Right renal pelvis (tissue), 4 donors: ENCODE measurements around the gene GYPA. TPM values are rescaled to one million over a fixed set of nuclear protein-coding genes. Genes with fewer than 3 reads are reported as not detected.
"Not testable (repeated sequence)": the region's sequence is repeated elsewhere in the genome, so short reads cannot be mapped to it uniquely, and the experiment has no call there.

ENCODE experiments used
- DNase-seq, 4 donors: peaks; one replicate each; pipeline ENCODE4 v3.0.0-alpha.2; 2013; ENCODE audit warnings: low read depth in 4 of 4, low spot score in 3 of 4, missing footprints in 1 of 4
- polyA plus RNA-seq, 4 donors: library from polyadenylated mRNA; unstranded; fragments of 120-200 nt; gene quantifications; one replicate each; pipeline ENCODE4 v1.2.1, GENCODE V29; 2013; ENCODE audit not compliant: insufficient read length in 4 of 4

Gene GYPA
- polyA plus RNA-seq = 1 to 10 TPM; 2.7 to 3.8 (median 3.4) TPM

DNA sequence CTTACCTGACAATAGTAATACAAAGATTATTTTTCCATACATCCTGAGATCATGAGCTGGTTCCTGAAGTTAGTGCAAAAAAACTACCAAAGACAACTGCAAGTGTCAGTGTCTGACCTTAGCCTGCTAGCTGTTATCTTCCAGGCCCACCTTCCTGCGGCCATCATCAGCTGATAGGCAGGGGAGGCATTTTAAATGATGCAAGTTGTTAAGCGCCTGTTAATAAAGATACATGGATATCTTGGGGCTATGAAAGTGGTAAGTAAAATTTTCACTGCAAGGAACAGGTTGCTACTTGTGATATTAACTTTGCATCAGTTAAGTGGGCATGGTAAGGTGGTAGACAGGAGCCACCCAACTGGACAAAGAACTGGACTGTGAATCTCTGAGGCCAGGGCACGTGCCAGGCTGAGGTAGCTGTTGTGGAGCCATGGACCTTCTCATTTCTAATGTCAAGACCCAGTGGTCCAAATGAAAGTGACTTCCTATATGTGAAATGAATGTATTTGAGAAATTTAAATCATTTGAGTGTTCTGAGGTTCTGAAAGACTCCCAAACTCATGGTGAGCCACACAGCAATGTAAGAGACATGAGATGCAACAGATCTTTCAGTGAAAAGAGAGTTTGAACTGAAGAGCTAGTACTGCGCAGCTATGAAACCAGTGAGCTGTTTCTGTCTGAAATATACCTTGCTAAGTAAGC, at the start of gene GYPA:
TSS of gene GYPA (minus strand) at position 125 of the 702 bp plus-strand sequence. CDS start at position 42, 83 bp downstream.
- not testable (repeated sequence) for DNase-seq

DNA sequence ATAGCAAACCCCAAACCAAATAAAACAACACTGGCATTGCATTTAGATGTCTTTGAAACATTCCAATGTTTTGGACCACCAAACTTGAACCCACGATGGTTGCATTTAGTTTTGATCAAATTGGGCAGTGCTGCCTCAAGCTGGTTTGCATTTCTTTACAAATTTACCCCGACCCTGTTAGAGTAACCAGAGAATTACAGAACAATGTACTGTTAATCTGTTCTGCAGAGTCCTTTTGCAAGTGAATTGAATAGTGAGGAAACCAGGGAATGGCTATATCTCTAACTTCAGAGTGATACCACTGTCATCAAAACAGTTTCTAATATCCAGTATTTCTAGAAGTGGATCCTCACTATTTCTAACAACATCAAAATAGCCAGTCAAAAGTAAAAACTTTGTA, 49.5 kb upstream of the GYPA start:
- no peak for DNase-seq

DNA sequence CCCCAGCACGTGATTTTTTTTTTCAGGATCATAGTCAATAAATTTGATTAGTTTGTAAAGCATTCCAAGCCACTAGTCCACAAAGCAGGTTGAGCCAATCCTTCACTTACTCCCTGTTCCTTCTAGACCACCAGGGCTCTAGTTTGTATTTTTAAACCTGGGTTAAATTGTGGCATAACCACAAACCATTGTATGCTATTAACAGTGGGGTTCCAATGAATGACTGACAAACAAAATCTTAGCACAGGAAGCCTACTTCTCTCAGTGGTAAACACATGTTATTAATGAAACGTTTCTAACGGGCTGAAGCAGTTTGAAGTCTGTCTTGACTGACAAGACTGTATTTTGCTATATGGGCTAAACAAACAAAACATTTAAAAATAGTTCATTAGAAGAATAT, 48.6 kb upstream of the GYPA start:
- DNase-seq = no peak

DNA sequence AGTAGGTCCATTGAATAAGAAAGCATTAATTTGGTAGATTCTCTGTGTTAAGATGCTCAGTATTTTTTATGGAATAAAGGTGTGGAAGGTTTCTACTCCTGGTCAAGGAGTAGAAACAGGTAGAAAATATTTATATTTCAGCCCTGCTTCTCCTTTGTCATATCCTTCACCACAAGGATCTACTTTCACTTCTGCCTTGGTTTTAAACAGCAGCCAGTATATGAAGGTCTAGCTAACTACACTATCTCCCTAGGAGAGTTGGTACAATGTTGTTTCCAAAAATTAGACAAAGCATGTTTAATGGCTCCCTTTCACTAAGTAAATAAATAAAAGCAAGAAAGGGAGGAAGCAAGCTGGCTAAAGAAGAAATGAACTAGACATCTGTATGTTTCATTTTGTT, 44.6 kb upstream of the GYPA start:
- DNase-seq = no peak

DNA sequence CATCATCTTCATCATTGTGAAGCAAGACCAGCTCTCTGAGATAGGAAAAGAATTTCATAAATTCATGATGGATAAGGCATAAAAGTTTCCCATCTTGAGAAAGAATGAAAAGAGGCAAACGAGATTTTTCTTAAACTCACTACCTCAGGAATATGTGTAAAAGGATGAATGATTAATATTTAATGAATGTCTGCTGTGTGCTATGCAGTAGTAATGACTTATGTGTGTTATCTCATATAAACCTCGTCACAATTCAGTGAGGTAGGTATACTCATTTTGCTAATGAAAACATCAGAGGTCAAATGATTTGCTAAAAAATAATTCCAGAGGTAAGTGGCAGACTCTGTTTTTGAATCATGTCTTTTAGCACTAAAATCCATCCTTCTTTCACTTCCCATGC, 42.6 kb upstream of the GYPA start:
- no peak for DNase-seq

DNA sequence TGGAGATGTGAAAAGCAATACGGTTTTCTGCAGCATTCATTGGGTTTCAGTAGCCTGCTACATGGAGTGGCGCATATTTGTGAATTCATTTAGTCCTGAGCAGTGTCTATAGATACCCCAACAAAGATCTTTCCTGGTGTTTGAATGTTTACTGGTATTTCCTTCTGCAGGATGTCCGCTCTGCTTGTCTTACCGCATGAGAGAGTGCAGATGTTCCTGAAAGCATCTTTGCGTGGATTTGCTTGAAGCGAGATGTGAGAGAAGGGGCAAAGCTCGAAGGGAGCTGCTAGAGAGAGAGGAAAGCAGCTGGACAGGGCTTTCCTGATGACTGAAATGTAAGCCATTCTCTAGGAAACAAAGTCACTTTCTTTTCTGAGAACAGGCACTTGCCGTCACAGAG, 40.9 kb upstream of the GYPA start:
- DNase-seq = no peak

DNA sequence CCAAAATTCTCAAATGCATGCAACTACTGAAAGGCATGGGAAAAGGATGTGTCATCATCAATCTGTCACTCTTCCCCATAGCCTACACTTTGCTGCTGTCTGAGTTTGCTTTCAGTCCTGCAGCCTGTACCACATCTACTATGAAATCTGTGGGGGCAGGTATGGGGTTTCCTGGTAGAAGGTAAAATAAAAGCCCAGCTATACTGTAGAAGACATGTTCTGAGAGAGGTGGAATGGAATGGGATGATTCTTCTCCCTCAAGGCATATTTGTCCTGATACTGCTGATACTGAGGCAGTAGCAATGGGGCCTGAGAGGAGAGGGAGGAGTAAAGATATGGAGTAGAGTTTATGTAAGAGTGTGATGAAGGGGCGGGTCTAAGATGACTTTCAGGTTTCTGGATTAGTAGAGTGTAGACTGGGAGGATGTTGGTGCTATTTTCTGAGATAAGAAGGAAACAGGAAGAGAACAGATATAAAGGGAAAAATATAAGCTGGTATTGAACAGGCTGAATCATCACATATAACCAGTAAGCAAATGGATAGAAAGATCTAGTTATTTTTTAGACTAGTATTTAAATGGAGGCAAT, 38.7 kb upstream of the GYPA start:
- DNase-seq = no peak

DNA sequence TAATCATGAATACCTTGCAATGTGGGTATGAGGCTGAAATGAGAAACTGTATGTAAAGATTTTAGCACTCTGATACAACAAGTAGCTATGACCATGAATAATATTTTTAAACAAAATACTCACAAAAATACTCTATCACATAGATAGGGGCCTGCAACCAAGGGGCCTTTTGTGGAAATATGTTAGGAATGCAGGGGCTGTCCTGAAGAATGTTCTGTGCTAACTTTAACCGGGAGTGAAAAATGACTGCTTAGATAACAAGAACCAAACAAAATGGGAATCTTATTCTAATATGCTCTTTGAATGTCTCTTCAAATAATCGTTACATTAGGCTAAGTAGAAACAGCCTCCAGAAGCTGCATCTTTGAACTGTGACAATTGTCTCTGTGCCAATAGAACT, 37.9 kb upstream of the GYPA start:
- DNase-seq = no peak

DNA sequence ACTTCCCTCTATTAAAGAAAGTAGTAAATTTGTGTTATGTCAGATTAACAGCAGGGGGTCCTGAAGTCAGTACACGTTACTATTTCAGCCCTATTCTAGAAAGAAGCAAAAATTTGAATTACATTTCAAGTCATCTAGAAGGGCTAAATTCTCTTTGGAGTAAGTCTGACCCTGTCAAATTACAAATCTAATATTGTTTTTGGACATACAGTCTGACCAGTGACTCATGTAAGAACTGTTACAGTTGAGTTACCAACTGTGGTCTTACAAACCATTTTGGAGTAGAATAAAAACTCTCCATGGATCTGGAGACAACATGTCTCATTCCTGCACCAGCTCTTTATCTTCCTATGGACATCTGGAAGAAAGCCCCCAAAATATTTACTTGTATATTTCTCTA, 36.0 kb upstream of the GYPA start:
- DNase-seq = no peak

DNA sequence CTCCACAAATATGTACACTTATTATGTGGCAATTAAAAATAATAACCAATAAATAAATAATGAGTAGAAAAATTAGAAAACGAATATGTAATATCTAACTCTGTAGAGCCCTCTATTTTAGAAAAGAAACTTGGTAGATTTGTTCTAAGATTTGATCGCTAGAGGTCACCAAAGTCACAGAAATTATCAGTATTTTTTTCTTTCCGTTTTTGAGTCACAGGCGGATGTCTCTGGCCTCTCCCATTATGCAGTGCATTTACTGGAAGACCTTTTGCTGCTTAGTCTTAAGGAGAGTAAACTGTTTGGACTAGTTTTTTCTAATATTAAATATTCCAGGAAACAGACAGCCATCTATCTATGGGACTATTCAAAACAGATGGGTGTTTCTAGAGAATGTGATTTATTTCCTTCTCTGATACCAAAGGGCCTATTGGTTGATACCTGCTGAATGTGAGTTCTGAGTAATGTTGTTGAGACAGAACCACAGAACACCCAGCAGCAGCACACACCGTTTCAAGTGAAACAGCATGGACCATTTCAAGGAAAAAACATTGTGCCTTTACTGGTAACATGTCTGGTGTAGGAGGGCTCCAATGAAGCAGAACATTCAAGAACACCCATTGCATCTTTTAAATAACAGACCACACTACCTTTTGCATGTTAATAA, 34.0 kb upstream of the GYPA start:
- DNase-seq = peak; percentile 29 to 52 (median 48)

DNA sequence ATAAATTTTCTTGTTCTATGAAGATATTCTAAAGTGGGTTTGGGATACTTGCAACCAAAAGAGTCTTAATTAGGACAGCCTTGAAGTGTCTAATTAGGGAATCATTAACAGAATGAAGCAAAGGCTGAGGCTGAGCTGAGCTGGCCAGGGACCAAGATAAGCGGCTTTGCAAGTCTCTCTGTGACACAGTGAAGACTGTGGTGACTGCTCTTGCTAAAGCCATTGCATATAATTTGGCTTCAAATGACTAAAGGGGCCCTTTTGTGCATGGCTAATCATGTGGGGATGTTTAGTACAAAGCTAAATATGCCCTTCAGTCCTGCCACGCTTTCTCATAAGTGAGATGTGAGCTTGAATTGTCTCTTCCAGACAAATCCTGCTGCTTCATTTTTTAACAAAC, 31.2 kb upstream of the GYPA start:
- DNase-seq = no peak

DNA sequence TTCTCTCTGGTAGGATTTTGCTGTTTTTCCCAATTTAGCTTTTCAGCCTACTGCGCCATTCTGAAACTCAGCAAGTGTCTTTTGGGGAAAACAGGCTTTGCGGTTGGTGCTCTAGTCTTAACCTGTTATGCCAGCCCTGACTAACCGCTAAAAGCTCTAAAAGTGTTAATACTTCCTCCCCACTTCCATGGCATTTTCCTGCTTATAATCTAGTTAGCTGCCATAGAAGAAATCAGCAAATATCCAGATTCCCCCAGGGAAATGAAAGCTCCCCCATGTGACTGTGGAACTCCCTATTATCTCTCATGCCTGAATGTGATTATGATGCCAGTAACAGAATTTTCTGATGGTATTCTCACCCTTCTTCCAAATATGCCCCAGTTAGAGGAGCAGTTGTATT, 28.7 kb upstream of the GYPA start:
- DNase-seq = no peak

DNA sequence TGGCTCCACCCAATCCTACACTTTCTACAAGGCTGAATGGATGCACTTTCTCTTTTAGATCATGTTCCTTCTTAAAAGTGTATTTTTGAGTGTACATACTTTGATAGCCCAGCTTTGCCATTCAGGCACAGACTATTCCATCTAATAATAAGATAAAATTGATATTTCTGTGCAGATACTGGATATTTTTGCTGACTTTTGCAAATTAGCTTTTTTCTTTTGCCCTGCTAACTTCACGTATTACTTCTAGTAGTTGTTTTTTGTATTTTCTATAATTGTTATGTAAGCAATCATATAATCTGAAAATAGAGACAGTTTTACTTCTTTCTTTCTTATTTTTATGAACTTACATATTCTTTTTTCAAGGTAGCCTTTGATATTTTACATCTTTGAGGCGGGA, 13.5 kb upstream of the GYPA start:
- DNase-seq = no peak

DNA sequence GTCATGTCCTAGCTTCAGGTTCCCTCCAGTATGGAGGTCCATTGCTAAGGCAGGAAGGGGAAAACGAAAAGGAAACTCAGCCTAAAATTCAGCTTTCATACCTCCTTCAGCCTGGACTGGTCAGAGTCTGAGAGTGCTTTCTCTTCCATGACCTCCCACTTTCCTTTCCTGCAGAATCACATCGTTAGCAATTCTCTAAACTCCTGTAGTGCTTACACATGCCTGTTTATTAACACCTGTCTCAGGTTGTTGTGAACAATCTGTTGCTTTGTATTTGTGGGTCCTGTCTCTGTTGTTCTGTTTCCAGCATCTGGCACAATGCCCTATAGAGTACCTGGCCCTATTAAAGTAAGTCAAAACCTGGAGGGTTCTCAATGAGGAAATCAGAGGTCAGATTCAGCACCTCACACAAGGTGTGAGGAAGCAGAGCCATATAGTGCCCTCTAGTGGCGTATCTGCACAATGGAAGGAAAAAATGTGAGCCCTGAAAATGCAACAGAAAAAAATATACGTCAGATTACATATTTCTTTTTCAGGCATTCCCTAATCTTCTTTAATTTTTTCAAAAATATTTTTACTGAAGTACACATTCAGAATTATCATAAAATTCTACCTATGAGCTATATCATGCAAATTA, 2.3 kb upstream of the GYPA start:
- DNase-seq = not testable (repeated sequence)

DNA sequence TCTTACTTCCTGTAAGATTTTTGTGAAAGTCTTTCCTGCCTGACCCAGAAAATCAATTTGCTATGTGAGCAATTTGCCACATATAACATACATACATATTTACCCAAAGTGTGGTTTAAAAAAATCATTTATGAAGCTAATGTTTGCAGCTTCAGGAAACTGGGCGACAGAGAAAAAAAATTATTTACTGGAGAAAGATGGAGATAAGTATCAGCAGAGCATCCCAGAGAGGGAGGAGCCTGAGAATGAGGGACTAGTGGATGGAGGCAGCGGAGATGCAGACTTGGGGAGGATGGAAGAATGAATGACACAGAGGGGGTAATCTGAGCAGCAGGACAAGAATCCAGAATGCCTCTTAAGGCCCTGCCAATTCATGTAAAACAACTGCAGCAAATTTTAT, 975 bp upstream of the GYPA start:
- DNase-seq = no peak

DNA sequence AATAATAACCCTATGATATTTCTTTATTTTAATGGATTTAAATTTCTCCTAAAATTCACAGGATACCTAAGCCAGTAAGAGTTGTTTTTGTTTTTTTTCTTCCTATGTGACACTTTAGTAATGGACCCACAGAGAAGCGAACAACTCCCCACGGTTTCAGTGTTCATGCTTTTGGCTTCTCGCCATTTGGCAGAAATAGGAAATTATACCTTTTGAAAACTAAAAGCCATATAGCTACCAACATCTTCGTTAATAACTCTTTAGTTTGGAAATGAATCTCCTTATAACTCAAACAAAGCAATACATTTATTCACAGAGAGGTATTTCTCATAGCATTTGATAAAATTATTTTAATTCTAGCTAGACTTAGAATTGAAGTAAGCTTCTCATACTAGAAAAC, 527 bp downstream of the GYPA start:
- DNase-seq = not testable (repeated sequence)

DNA sequence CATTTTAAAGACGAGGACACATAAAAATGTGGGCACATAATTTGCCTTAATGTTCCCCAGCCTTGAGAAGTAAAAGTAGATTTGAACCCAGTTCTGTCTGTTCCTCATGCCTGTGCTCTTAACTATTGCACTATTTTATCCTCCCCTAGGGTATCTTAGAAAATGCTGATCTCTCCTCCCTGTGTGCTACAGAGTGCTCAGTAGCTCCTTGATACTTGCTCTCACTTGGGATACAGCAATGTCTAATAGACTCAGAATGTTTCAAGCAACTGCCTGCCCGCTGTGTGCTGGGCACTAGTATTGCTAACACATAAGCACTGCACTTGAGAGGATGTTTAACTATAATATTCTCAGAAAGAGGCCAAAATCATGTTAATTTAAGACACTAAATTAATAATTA, 971 bp downstream of the GYPA start:
- DNase-seq = not testable (repeated sequence)

DNA sequence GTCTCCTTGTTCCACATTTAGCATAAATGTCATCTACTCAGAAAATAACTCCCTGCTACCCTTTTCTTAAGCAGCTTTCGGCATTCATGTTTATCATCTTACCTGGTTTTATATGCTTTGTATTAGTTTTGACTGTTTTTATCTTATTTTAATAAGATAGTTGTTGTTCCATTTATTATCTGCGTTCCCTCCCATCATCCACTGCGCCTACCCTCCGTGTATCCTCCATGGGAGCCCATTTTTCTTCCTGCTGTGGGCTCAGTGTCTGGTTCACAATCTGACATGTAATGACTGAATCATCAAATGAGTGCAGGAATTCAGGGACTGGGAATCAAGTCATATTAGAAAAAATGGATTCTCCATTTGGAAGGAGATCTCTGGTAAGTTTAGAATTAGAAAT, 2.3 kb downstream of the GYPA start:
- DNase-seq = not testable (repeated sequence)

DNA sequence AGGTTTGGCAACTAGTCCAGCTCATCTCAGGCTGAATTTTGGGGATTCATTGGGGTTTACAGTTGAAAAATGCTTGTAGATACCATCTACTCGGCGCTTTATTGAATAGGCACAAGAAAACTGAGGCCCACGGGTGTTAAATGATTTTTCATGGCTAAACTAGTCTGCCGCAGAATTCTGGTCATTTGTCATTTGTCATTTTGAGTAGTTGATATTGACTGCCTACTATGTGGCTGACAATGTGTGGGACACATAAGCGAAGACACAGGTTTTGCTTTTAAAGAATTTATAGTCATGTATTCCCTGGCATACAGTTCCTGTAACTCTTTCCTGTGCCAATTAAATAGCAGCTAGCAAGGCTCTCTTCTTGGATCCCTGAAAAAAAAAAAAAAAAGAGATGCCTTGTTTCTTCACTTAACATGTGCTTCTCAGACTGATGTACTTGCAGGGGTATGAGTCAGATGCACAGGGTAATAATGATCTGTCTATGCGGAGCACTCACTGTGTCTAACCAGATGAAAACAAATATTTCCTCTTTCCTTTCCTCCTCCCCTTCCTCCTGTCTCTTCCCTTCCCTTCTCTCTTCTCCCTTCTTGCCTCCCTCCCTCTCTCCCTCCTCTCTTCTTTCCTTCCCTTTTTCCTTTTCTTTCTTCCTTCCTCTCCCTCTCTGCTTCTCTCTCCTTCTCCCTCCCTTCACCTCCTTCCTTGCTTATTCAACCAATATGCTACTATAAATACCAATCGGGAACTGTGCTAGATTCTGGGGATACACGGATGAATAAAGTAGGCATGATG, 3.2 kb downstream of the GYPA start:
- not testable (repeated sequence) for DNase-seq

DNA sequence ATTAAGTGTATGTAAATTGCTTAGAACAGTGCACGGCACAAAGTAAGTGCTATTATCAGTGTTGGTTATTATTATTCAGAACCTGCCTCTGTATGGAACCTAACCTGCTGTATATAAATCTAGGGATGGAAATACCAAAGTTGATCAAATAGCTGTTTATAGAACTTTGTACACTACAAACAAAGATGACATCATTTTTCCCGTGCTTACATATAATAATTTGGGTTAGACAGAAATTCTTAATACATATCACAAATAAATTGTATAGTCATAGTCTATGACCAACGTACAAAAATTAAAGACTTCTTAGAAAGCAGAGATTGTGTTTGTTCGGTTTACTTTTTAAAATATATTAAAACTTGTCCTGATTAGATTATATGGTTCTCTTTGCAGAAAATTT, 4.3 kb downstream of the GYPA start:
- DNase-seq = not testable (repeated sequence)

DNA sequence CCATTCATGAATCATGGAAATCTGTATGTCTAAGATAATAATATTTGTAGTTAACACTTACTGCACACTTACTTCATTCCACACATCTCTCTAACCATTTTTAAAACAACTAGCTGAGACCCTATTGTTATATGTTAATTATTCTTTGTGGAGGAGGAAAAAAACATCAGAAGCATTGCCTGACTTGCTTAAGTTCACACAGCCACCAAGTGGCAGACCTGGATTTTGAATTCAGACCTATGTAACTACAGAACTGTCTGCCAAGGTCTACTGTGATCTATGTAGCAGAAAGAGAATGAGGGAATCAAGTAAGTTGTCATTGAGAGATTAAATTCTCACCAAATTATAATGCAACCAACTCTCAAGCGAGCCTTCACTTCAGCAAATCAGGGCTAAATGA, 10.4 kb downstream of the GYPA start:
- not testable (repeated sequence) for DNase-seq
